Measurements from ENCODE around the gene MPI.

The MPI gene

GRCh38 chr15:74906067-74906449 is 16.2 kb downstream of the MPI start:
- no peak for TF ChIP-seq CTCF (conservative IDR thresholded peaks at IDR 0.05)
- H3K27ac ChIP-seq, result peak overlapping the region; percentile 98

- no peak for TF ChIP-seq CTCF (conservative IDR thresholded peaks at IDR 0.05)
- peak within 1 kb of the TSS; percentile 98 for H3K27ac ChIP-seq
Observed at GRCh38 chr15:74906450-74907162, 16.8 kb downstream of the MPI start, which contains the start of gene FAM219B. Gene FAM219B, minus strand, starts transcription at chr15:74906851. Its CDS starts 51 bp downstream, at chr15:74906800.

GRCh38 chr15:74907163-74907870 is 17.5 kb downstream of the MPI start:
- no peak for TF ChIP-seq CTCF (conservative IDR thresholded peaks at IDR 0.05)
- H3K27ac ChIP-seq, result peak overlapping the region; percentile 98

GRCh38 chr15:74908635-74909034 is 18.8 kb downstream of the MPI start:
- TF ChIP-seq CTCF (conservative IDR thresholded peaks at IDR 0.05), result no peak
- no peak overlapping the region for H3K27ac ChIP-seq

- no peak for TF ChIP-seq CTCF (conservative IDR thresholded peaks at IDR 0.05)
- peak overlapping the region; percentile 41 for H3K27ac ChIP-seq
Observed at GRCh38 chr15:74913041-74913440, 23.2 kb downstream of the MPI start.

- peak overlapping the region; percentile 41 for H3K27ac ChIP-seq
Observed at GRCh38 chr15:74913799-74914198, 24.0 kb downstream of the MPI start.

GRCh38 chr15:74917676-74918075 is 27.8 kb downstream of the MPI start:
- TF ChIP-seq CTCF (conservative IDR thresholded peaks at IDR 0.05), result no peak
- no peak overlapping the region for H3K27ac ChIP-seq

GRCh38 chr15:74920456-74920855 is 30.6 kb downstream of the MPI start:
- no peak overlapping the region for H3K27ac ChIP-seq
- TF ChIP-seq CTCF (conservative IDR thresholded peaks at IDR 0.05), result no peak
